Calu3 (cell line): ENCODE data around the gene LTBP2. TPM values are rescaled to one million over a fixed set of nuclear protein-coding genes. Genes with fewer than 3 reads are reported as not detected.

Experiments used
- BruUV-seq: library from RNA; stranded (reverse); fragments of 400-500 nt; replicated peaks from 2 replicates; lab custom pipeline; 2021; lab: Mats Ljungman, UMichigan
- CTCF ChIA-PET: fragments of 300-600 bp; sonication (Branson Sonifier 250); formaldehyde crosslinking; loops from one replicate; lab custom pipeline; 2022; ENCODE audit warnings: antibody characterized with exemption; lab: Charles Lee
- DNase-seq: peaks from one replicate; pipeline ENCODE4 v3.0.0; 2022
- H3K27ac Mint-ChIP-seq: one replicate; pipeline ENCODE4 v1.8.0; 2022; ENCODE audit warnings: mixed read lengths; ENCODE audit not compliant: unreplicated experiment
- H3K27me3 Mint-ChIP-seq: one replicate; pipeline ENCODE4 v1.8.0; 2022; ENCODE audit warnings: mixed read lengths; ENCODE audit not compliant: unreplicated experiment
- H3K36me3 Mint-ChIP-seq: one replicate; pipeline ENCODE4 v1.8.0; 2022; ENCODE audit warnings: mild to moderate bottlenecking, moderate library complexity, mixed read lengths; ENCODE audit not compliant: insufficient read depth, unreplicated experiment
- H3K4me1 Mint-ChIP-seq: one replicate; pipeline ENCODE4 v1.8.0; 2022; ENCODE audit warnings: mild to moderate bottlenecking, low read depth, mixed read lengths; ENCODE audit not compliant: unreplicated experiment
- H3K4me3 Mint-ChIP-seq: one replicate; pipeline ENCODE4 v1.8.0; 2022; ENCODE audit warnings: mild to moderate bottlenecking, low read depth, moderate library complexity, mixed read lengths; ENCODE audit not compliant: unreplicated experiment
- H3K9me3 Mint-ChIP-seq: one replicate; pipeline ENCODE4 v1.8.0; 2022; ENCODE audit warnings: low read depth, mixed read lengths; ENCODE audit not compliant: unreplicated experiment
- intact Hi-C: fragments of 100-400 bp; cut with micrococcal nuclease; formaldehyde crosslinking; loops from one replicate; pipeline ENCODE4 v1.10.0; 2022; ENCODE audit not compliant: unreplicated experiment
- total RNA-seq: library from RNA; stranded (reverse); gene quantifications from 2 replicates; pipeline ENCODE4 v1.2.3, GENCODE V29; 2022
- TF ChIP-seq, protein P1 (sequence below): fragments of 200-600 bp; IDR thresholded peaks from one replicate; pipeline ENCODE4 v1.8.0; 2022; ENCODE audit warnings: antibody characterized with exemption; ENCODE audit not compliant: unreplicated experiment

Gene LTBP2
- total RNA-seq, 1 experiment from 2014 or later = 4.3 TPM

DNA sequence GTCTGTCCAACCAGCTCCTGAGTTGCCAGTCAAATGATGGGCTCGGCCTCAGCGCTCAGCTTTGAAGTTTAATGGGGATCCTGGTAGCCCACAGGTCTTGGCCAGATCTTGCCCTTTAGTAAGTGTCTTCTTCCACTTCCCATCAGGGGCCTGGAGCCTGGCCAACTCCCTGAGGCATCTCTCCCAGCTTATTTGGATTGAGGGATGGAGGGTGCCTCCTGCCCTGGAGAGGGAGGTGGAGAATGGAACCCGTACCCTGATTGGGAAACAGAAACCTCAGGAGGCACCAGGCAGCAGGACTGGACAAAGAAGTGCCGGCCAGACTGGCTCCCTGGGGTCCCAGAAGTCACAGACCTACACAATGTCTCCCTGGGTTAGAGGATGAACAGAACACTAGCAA lies 40.5 kb upstream of the LTBP2 start:
- CTCF ChIA-PET = interaction anchor here (0.6 kb wide), 1 partner anchor 321 kb away, joined by 3 read pairs; no protein-coding TSS in a partner anchor
- DNase-seq = no peak
- intact Hi-C loops = no loop called here
- H3K36me3 Mint-ChIP-seq = no peaks in the 10 kb centered on the region
- no TSS peak for BruUV-seq
- H3K27ac Mint-ChIP-seq = no peak overlapping the region
- no peaks in the 10 kb centered on the region for H3K4me1 Mint-ChIP-seq
- no peaks in the 10 kb centered on the region for H3K27me3 Mint-ChIP-seq
- TF ChIP-seq, protein P1, sequence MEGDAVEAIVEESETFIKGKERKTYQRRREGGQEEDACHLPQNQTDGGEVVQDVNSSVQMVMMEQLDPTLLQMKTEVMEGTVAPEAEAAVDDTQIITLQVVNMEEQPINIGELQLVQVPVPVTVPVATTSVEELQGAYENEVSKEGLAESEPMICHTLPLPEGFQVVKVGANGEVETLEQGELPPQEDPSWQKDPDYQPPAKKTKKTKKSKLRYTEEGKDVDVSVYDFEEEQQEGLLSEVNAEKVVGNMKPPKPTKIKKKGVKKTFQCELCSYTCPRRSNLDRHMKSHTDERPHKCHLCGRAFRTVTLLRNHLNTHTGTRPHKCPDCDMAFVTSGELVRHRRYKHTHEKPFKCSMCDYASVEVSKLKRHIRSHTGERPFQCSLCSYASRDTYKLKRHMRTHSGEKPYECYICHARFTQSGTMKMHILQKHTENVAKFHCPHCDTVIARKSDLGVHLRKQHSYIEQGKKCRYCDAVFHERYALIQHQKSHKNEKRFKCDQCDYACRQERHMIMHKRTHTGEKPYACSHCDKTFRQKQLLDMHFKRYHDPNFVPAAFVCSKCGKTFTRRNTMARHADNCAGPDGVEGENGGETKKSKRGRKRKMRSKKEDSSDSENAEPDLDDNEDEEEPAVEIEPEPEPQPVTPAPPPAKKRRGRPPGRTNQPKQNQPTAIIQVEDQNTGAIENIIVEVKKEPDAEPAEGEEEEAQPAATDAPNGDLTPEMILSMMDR = no peak
- H3K9me3 Mint-ChIP-seq = no peaks in the 10 kb centered on the region
- H3K4me3 Mint-ChIP-seq = no peak overlapping the region

DNA sequence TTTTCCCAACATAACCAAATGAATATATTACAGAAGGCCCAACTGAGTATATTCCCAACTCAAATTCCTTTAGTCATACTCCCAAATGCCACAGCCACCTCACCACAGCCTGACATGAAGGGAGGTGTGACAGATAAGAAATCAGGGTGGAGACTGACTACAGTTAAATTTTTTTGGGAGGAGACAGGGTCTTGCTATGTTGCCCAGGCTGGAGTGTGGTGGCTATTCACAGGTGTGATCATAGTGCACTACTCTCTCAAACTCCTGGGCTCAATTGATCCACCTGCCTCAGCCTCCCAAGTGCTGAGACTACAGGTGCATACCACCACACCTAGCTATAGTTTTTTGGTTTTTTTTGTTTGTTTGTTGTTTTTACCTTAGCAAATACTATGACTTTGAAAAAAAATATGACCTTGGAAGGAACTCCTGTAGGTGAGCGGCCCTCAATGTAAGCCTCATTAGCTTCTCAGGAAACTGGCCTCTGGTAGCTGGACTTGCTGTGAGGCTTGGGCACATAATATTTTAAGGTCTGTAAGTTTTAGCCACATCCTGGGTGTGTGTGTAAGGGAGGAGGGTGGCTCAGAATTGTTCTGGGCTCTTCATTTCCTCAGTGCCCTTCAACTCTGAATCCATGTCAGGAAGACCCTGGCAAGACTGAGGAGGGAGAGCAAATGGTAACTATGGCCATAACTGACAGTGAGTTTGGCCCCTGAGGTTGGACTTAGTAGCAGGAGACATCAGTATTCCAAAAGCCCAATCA lies 39.1 kb upstream of the LTBP2 start:
- CTCF ChIA-PET = no interaction called here
- Mint-ChIP-seq H3K4me1 (no peaks in the 10 kb centered on the region), H3K27ac (no peak overlapping the region)

GRCh38 chr14:74649673-74650072 lies 37.6 kb upstream of the LTBP2 start:
- Mint-ChIP-seq H3K4me3 (no peak overlapping the region), H3K9me3 (no peaks in the 10 kb centered on the region), H3K4me1 (no peaks in the 10 kb centered on the region), H3K27ac (no peak overlapping the region), H3K27me3 (no peaks in the 10 kb centered on the region), H3K36me3 (no peaks in the 10 kb centered on the region)
- DNase-seq = no peak
- CTCF ChIA-PET = no interaction called here
- intact Hi-C loops = no loop called here
- no TSS peak for BruUV-seq
- TF ChIP-seq, protein P1 = no peak

More for the DNA sequence above, 39.1 kb upstream of the LTBP2 start:
- DNase-seq = no peak
- Mint-ChIP-seq H3K9me3 (no peaks in the 10 kb centered on the region), H3K4me3 (no peak overlapping the region), H3K36me3 (no peaks in the 10 kb centered on the region), H3K27me3 (no peaks in the 10 kb centered on the region)
- no TSS peak for BruUV-seq
- TF ChIP-seq, protein P1 = no peak
- intact Hi-C loops = no loop called here

DNA sequence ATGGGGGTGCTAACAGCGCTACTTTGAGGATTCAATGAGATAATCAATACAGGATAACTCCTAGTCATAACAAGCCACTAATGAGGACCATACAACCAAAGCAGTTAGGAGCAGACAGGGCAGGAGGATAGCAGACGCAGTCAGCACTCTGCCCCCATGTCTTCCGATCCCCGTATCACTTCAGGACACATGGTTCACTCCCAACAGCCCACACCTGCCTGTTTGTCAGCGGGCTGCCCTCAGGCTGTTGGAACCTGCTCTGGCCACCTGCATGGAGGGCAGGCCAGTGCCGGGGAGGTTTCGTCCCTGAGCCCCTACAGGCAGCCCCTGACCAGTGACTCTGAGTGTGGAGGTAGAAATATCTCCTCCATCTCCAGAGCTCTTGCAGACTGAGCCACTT lies 37.1 kb upstream of the LTBP2 start:
- no TSS peak for BruUV-seq
- TF ChIP-seq, protein P1 = no peak
- H3K27me3 Mint-ChIP-seq = no peaks in the 10 kb centered on the region
- H3K27ac Mint-ChIP-seq = no peak overlapping the region
- CTCF ChIA-PET = no interaction called here
- H3K36me3 Mint-ChIP-seq = no peaks in the 10 kb centered on the region
- H3K9me3 Mint-ChIP-seq = no peaks in the 10 kb centered on the region
- no peaks in the 10 kb centered on the region for H3K4me1 Mint-ChIP-seq
- intact Hi-C loops = no loop called here
- DNase-seq = no peak
- no peak overlapping the region for H3K4me3 Mint-ChIP-seq
